HepG2 (cell line): ENCODE measurements around the gene UQCR11. TPM values are rescaled to one million over a fixed set of nuclear protein-coding genes. Genes with fewer than 3 reads are reported as not detected.

Experiments used
- AGO2 ChIP-seq: fragments of 200-400 bp; formaldehyde crosslinking; optimal IDR thresholded peaks from 2 replicates; pipeline ENCODE3; 2017; ENCODE audit warnings: mild to moderate bottlenecking, low read depth, low read length, moderate library complexity
- BCL3 ChIP-seq: sonication (generic); formaldehyde crosslinking; IDR thresholded peaks from 2 replicates; pipeline ENCODE4 v1.5.1; 2020; ENCODE audit warnings: mild to moderate bottlenecking, missing genetic modification reagents, moderate library complexity
- IRF1 ChIP-seq: sonication (generic); formaldehyde crosslinking; IDR thresholded peaks from 2 replicates; pipeline ENCODE4 v1.4.0; 2020; ENCODE audit warnings: low read depth, mild to moderate bottlenecking, missing genetic modification reagents
- KAT2B ChIP-seq: fragments of 150-350 bp; IDR thresholded peaks from 2 replicates; pipeline ENCODE4 v1.6.1; 2014; ENCODE audit warnings: low read depth, low read length, borderline replicate concordance
- KAT8 ChIP-seq: IDR thresholded peaks from 2 replicates; pipeline ENCODE4 v1.6.1; 2016; ENCODE audit warnings: missing genetic modification reagents, missing compliant biosample characterization
- MED13 ChIP-seq: sonication (generic); formaldehyde crosslinking; IDR thresholded peaks from 2 replicates; pipeline ENCODE4 v1.5.0; 2020; ENCODE audit warnings: missing genetic modification reagents
- MIER2 ChIP-seq: IDR thresholded peaks from 2 replicates; pipeline ENCODE4 v1.6.1; 2016; ENCODE audit warnings: missing biosample characterization, missing genetic modification reagents
- WIZ ChIP-seq: sonication (generic); formaldehyde crosslinking; IDR thresholded peaks from 2 replicates; pipeline ENCODE4 v1.5.1; 2020; ENCODE audit warnings: mild to moderate bottlenecking, missing genetic modification reagents
- ZMYM4 ChIP-seq: sonication (generic); formaldehyde crosslinking; IDR thresholded peaks from 2 replicates; pipeline ENCODE4 v1.8.1; 2023; ENCODE audit warnings: mild to moderate bottlenecking, missing genetic modification reagents
- ZNF615 ChIP-seq: sonication (generic); formaldehyde crosslinking; IDR thresholded peaks from 2 replicates; pipeline ENCODE4 v1.5.0; 2020; ENCODE audit warnings: mild to moderate bottlenecking, missing genetic modification reagents, borderline replicate concordance
- ZNF660 ChIP-seq: sonication (generic); formaldehyde crosslinking; IDR thresholded peaks from 2 replicates; pipeline ENCODE4 v1.5.1; 2020; ENCODE audit warnings: mild to moderate bottlenecking, low read depth, missing genetic modification reagents, borderline replicate concordance
- ZNF777 ChIP-seq: sonication (generic); formaldehyde crosslinking; IDR thresholded peaks from 2 replicates; pipeline ENCODE4 v1.4.0; 2020; ENCODE audit warnings: missing genetic modification reagents
- ZXDC ChIP-seq: sonication (generic); formaldehyde crosslinking; IDR thresholded peaks from 2 replicates; pipeline ENCODE4 v1.5.0; 2020; ENCODE audit warnings: mild to moderate bottlenecking, missing genetic modification reagents
- polyA plus RNA-seq, 8 experiments: library from polyadenylated mRNA; depleted of rRNA in 3 of 8; stranded (reverse) in 7 of 8; unstranded in 1 of 8; fragments of >200 nt; fragmentation: Illumina TruSeq in 4 of 8; extraction: Trizol in 4 of 8; gene quantifications; 2 replicates each; pipeline versions ENCODE4 v1.2.1 to v1.2.3, GENCODE V29; 2011 to 2016; ENCODE audit warnings: low read depth in 4 of 8, missing spikeins in 1 of 8, mixed read lengths in 1 of 8; ENCODE audit not compliant: insufficient read depth in 1 of 8
- total RNA-seq, 5 experiments: library from RNA; depleted of rRNA; stranded (reverse); fragments of >200 nt; fragmentation: Illumina TruSeq; extraction: Trizol; gene quantifications; 2 replicates each; pipeline ENCODE4 v1.2.3, GENCODE V29; 2016; ENCODE audit warnings: low read depth in 1 of 5
- TF ChIP-seq, protein P1 (sequence below): IDR thresholded peaks from 2 replicates; pipeline ENCODE4 v1.6.1; 2016; ENCODE audit warnings: mild to moderate bottlenecking, missing biosample characterization, missing genetic modification reagents
- TF ChIP-seq, protein P2 (sequence below): IDR thresholded peaks from 2 replicates; pipeline ENCODE4 v1.6.1; 2016; ENCODE audit warnings: low read depth, control low read depth
- TF ChIP-seq, protein P3 (sequence below): sonication (generic); formaldehyde crosslinking; IDR thresholded peaks from 2 replicates; pipeline ENCODE4 v1.4.0; 2020; ENCODE audit warnings: mild to moderate bottlenecking, missing genetic modification reagents
- TF ChIP-seq, protein P4 (sequence below): sonication (generic); formaldehyde crosslinking; IDR thresholded peaks from 2 replicates; pipeline ENCODE4 v1.4.0; 2020; ENCODE audit warnings: missing genetic modification reagents

UQCR11 gene
- total and polyA plus RNA-seq, 2 of the 13 experiments (the other 11 are each of a cell fraction or from before 2014, with no cell fraction given): 125 to 214 TPM

DNA sequence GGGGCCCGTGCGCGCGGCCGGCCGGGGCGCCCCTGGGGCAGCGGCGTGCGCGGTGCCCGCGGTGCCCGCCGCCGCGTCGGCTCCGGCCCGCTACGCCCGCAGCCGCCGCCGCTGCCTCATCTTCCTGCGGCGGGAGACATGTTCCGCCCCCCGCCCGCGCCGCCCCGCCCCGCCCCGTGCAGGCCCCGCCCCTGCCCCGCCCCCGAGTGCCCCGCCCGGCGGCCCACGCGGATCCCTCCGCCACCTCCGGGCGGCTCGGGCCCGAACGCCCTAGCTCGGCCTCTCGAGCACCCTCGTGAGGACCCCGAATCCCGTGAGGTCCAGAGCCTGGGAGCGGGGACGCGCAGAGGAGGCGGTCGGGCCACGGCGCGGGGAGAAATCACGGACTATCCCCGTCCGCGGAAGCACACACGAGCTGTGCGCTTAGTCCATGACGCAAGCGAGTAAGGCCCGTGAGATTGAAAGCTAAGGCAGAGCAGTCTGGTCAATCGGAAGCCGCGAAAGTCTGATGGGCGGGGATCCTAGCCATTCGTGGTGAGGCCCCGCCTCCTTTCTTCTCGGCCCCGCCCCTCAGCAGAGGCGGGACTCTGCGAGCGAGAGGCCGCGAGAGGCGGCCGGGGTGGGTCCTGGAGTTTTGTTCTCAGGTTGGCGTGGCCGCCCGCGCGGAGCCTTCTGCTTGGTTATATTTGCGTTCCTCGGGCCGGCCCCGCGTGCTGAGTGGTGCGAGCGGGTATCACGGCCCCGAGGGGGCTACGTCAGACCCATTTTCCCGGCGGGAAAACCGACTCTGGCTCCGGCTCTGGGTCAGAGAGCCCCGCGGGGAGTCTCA, 47.4 kb upstream of the UQCR11 start, which contains the start of gene TCF3 (continued):
- TF ChIP-seq IRF1 (no peak), BCL3 (CRISPR knock-in tag) (peak; percentile 76; the same call in 1 of the 2 replicates), KAT2B (no peak), ZNF660 (CRISPR knock-in tag) (no peak), ZXDC (CRISPR knock-in tag) (0 out of 2 replicates have a peak, but pooled peaks have one; percentile 52), ZNF615 (CRISPR knock-in tag) (no peak), AGO2 (no peak), WIZ (CRISPR knock-in tag) (no peak), KAT8 (CRISPR knock-in tag) (peak; percentile 86), ZNF777 (CRISPR knock-in tag) (peak; percentile 67; the same call in 1 of the 2 replicates), ZMYM4 (peak; percentile 51; the same call in 1 of the 2 replicates), MIER2 (CRISPR knock-in tag) (no peak), MED13 (CRISPR knock-in tag) (0 out of 2 replicates have a peak, but pooled peaks have one; percentile 51)
- TF ChIP-seq, protein P1, sequence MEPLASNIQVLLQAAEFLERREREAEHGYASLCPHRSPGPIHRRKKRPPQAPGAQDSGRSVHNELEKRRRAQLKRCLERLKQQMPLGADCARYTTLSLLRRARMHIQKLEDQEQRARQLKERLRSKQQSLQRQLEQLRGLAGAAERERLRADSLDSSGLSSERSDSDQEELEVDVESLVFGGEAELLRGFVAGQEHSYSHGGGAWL (CRISPR knock-in tag): peak; percentile 75; the same call in 1 of the 2 replicates
- TF ChIP-seq, protein P2, sequence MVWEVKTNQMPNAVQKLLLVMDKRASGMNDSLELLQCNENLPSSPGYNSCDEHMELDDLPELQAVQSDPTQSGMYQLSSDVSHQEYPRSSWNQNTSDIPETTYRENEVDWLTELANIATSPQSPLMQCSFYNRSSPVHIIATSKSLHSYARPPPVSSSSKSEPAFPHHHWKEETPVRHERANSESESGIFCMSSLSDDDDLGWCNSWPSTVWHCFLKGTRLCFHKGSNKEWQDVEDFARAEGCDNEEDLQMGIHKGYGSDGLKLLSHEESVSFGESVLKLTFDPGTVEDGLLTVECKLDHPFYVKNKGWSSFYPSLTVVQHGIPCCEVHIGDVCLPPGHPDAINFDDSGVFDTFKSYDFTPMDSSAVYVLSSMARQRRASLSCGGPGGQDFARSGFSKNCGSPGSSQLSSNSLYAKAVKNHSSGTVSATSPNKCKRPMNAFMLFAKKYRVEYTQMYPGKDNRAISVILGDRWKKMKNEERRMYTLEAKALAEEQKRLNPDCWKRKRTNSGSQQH (CRISPR knock-in tag): no peak
- TF ChIP-seq, protein P3, sequence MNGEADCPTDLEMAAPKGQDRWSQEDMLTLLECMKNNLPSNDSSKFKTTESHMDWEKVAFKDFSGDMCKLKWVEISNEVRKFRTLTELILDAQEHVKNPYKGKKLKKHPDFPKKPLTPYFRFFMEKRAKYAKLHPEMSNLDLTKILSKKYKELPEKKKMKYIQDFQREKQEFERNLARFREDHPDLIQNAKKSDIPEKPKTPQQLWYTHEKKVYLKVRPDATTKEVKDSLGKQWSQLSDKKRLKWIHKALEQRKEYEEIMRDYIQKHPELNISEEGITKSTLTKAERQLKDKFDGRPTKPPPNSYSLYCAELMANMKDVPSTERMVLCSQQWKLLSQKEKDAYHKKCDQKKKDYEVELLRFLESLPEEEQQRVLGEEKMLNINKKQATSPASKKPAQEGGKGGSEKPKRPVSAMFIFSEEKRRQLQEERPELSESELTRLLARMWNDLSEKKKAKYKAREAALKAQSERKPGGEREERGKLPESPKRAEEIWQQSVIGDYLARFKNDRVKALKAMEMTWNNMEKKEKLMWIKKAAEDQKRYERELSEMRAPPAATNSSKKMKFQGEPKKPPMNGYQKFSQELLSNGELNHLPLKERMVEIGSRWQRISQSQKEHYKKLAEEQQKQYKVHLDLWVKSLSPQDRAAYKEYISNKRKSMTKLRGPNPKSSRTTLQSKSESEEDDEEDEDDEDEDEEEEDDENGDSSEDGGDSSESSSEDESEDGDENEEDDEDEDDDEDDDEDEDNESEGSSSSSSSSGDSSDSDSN (CRISPR knock-in tag): no peak
- TF ChIP-seq, protein P4, sequence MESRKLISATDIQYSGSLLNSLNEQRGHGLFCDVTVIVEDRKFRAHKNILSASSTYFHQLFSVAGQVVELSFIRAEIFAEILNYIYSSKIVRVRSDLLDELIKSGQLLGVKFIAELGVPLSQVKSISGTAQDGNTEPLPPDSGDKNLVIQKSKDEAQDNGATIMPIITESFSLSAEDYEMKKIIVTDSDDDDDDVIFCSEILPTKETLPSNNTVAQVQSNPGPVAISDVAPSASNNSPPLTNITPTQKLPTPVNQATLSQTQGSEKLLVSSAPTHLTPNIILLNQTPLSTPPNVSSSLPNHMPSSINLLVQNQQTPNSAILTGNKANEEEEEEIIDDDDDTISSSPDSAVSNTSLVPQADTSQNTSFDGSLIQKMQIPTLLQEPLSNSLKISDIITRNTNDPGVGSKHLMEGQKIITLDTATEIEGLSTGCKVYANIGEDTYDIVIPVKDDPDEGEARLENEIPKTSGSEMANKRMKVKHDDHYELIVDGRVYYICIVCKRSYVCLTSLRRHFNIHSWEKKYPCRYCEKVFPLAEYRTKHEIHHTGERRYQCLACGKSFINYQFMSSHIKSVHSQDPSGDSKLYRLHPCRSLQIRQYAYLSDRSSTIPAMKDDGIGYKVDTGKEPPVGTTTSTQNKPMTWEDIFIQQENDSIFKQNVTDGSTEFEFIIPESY (CRISPR knock-in tag): peak; percentile 47; the same call in 1 of the 2 replicates
